ENCODE data around the gene LAMA3. TPM values are rescaled to one million over a fixed set of nuclear protein-coding genes. Genes with fewer than 3 reads are reported as not detected.

LAMA3 gene
- total and polyA plus RNA-seq, 2 donors (not counting 3 experiments of a cell fraction or from before 2014, with no cell fraction given) = 2.6 to 12.3 TPM

GRCh38 chr18:23994361-23994902 lies 305.2 kb downstream of the LAMA3 start:
- Histone ChIP-seq H3K4me3 (replicated peaks in 1 of 3; ENCODE audit: insufficient read depth in 1 of 3, low read depth in 1 of 3, low read length in 3 of 3) (no peak overlapping the region), H4K20me1 (replicated peaks; ENCODE audit: control insufficient read depth, extremely low read depth, insufficient read depth, low read length) (no peaks in the 10 kb centered on the region), H3K27me3 (ENCODE audit: control insufficient read depth in 2 of 2, insufficient read depth in 2 of 2, low read length in 2 of 2) (peaks cover 4 to 5% of the 10 kb centered on the region in 2 experiments), H3K4me1 (ENCODE audit: control insufficient read depth, extremely low read depth, insufficient read depth, low read length) (peaks cover 3% of the 10 kb centered on the region), H3K9me1 (replicated peaks; ENCODE audit: control insufficient read depth, extremely low read depth, insufficient read depth, low read length) (no peaks in the 10 kb centered on the region), H3K79me2 (ENCODE audit: control insufficient read depth, insufficient read depth, low read length) (no peaks in the 10 kb centered on the region), H3K9me3 (replicated peaks; ENCODE audit: control insufficient read depth, insufficient read depth, low read length) (no peaks in the 10 kb centered on the region), H3K4me2 (ENCODE audit: insufficient read depth, low read length) (peak overlapping the region; percentile 25), H2AFZ (ENCODE audit: low read depth, low read length) (peak overlapping the region; percentile 28), H3K36me3 (ENCODE audit: control insufficient read depth in 2 of 2, extremely low read depth in 1 of 2, insufficient read depth in 2 of 2, low read length in 2 of 2) (no peaks in the 10 kb centered on the region), H3K9ac (replicated peaks; ENCODE audit: extremely low read depth, insufficient read depth, low read length) (no peak overlapping the region), H3K27ac (ENCODE audit: insufficient read depth, low read depth, low read length) (no peak overlapping the region)
- DNase-seq (ENCODE audit: low read depth, low spot score) = peak; percentile 58
- TF ChIP-seq CTCF (IDR thresholded peaks at IDR 0.05; ENCODE audit: extremely low read depth in 1 of 2, insufficient read depth in 1 of 2, low read depth in 1 of 2, low read length in 2 of 2) = no peak
- no peak for TF ChIP-seq GATA2 (IDR thresholded peaks at IDR 0.05; ENCODE audit: insufficient read depth, insufficient read length, low read depth, low read length)
- no peak for TF ChIP-seq FOS (IDR thresholded peaks at IDR 0.05; ENCODE audit: borderline replicate concordance, insufficient read depth, low read length)
- TF ChIP-seq POLR2A (IDR thresholded peaks at IDR 0.05; ENCODE audit: low read depth, low read length) = no peak
- no peak for TF ChIP-seq MYC (IDR thresholded peaks at IDR 0.05; ENCODE audit: low read depth, low read length)
- no peak for TF ChIP-seq POLR2AphosphoS5 (IDR thresholded peaks at IDR 0.05; ENCODE audit: insufficient read depth, low read depth, low read length)
- TF ChIP-seq MAX (IDR thresholded peaks at IDR 0.05; ENCODE audit: insufficient read depth, insufficient read length) = no peak
- no peak for TF ChIP-seq JUN (IDR thresholded peaks at IDR 0.05; ENCODE audit: borderline replicate concordance, insufficient read depth, insufficient read length, low read depth)
- TF ChIP-seq EZH2 (IDR thresholded peaks at IDR 0.05; ENCODE audit: borderline replicate concordance, low read depth, low read length, severe bottlenecking) = no peak
- dilution Hi-C loops (cut with MboI; ENCODE audit: extremely low pct_ligation_motif_present, low sequenced_read_pairs) (no loop called here), intact Hi-C loops (cut with micrococcal nuclease) (no loop called here)
- CTCF ChIA-PET = interaction anchor here (0.8 to 1.1 kb wide), 3 partner anchors 23 to 495 kb away, joined by 3 read pairs; no protein-coding TSS in a partner anchor
- FAIRE-seq = no peak
- BruUV-seq (replicated peaks) = no TSS peak
- POLR2A ChIA-PET = no interaction called here

All from endothelial cell of umbilical vein (primary cell).